GM19372 (cell line): Measurements from ENCODE around the gene TBC1D2.
A peak's percentile ranks its signal among the peaks of the same experiment; 100 is the strongest.

ENCODE experiments used
- ATAC-seq: cut with Tn5 transposase; IDR thresholded peaks from one replicate; pipeline ENCODE4 v1.9.1; 2021; ENCODE audit warnings: mild to moderate bottlenecking, low read depth, moderate library complexity; ENCODE audit not compliant: unreplicated experiment

The TBC1D2 gene

DNA sequence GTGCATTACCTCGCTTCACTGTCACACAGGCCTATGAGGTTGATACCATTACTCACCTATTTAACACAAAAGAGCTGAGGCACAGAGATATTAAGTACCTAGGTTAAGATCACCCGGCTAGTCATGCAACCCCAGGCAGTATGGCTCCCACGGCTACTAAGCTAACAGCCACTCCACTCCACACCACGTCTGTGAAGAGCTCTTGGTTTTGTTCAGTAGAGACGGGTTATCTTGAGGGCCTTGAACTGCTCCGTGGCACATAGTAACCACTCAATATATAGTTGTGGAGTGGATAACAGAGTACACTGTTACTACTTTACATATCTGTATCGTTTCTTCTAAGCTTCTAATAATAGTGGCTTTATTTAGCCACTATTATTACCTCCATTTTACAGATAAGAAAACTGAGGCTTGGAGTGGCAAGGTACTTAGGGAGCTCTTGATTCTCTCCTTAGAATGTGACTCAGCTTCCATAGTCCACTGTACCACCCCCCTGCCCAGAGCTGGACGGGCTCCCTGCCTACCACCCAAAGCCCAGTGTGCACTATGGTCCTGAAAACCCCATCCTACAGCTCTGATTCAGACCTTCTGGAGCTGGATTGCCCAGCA lies 62.0 kb downstream of the TBC1D2 start:
- no peak for ATAC-seq

DNA sequence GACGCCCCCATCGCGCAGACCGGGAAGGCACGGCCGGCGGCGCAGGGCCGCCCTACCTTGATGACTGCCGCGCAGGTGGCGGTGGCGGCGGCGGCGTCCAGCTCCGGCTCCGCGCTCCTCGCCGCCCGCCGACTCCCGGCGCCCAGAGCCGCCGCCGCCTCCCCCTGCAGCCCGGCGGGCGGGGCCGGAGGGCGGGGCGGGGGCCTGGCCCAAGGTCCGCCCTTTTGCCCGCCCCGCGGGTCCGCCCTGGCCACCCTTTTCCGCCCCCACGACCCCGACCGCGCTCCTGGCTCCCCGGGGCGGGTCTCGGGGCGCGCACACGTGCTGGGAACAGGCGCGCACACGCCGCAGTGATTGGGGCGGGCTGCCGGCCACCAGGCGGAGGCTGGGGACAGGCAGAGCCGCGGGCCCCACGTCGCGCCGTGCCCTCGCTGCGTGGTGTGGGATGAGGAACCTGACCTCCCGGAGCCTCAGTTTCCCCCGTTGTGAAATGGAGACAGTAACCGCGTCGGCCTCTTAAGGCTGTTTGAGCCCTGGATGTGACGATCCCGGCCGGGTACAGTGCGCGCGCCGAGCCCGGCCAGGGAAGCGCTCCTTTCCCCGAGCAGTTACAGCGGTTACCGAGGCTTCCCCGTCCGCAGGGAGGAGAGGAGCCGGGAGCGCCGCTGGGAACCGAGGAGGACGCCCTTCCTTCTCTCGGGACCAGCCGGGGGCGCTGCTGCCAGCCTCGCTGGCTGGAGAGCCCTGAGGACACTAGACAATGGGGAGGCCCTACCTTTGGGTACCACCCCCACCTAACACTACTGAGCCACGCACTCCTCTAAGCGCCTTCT lies 62.7 kb downstream of the TBC1D2 start, which contains the start of gene CORO2A:
CORO2A (minus strand) TSS at position 135 of the 833 bp plus-strand sequence. CDS start 34,977 bp downstream, outside the sequence.
- ATAC-seq, result peak; percentile 55

DNA sequence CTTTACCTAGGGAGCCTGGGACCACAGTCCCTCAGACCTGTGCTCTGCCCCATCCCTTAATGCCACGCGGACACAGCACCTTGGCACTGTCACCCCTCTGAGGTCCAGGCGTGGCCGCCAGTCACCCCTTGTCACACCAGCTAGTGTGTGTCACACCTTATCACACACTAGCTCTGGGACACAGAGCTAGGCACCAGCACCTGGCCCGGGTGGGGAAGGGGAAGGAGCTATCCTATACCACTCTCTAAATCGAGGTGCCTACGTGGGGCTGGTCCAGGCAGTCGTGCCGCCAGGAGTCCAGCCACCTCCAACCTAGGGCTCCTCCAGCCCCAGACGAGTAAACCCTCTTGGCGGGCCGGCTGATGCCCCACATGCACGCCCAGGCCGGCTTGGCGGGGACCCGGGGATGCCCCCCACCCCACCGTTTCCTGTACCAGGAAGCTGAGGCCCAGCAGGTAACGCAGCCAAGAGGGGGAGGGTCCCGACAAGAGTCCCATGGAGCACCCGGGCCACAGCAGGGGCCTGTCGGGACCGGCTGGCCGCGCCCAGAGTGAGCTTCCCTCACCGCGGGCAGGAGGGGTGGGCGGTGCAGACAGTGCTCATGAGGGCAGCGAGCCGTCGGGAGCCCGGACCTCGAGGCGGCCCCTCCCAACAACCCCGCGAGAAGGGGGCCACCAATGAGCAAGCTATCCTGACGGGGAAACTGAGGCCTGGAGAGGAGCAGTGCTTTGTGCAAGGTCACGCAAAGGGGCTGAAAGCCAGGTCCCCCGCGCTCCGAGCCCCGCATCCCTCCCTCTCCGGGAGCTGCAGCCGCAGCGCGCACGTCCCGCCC lies 63.6 kb downstream of the TBC1D2 start:
- no peak for ATAC-seq

DNA sequence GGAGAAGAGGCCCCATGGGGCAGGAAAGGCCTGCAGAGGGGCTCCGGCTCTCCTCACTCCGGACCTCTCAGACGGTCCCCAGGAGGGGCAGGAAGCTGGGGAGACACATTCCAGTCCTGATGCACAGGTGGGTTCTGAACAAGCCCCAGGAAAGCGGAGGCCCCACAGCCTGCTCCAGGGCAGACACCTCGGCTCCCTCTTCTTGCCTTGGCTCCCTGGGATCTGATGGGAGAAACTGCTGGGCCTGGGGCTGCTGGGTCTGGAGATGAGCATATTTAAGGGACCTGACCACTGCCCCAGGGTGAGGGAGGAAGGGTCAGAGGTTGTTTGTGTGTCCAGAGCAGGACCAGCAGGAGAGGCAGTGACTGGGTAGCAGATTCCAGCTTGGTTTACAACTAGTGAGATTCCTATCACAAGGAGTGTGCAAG lies 64.3 kb downstream of the TBC1D2 start:
- no peak for ATAC-seq

DNA sequence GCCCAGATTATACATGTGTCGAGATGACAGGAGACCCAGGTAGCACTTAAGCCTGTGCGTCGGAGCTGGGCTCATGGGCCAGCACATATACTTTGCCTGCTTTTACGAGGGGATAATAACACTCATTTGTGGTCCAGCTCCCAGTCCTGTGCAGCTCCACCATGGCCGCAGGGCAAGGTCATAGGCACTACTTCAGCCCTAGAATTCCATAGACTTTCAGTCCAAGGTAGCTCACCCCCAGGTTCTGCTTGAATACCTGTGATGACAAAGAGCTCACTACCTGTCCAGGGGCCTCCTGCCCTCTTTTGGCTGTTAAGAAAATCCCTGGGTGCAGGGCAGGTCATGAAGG lies 64.7 kb downstream of the TBC1D2 start:
- no peak for ATAC-seq

DNA sequence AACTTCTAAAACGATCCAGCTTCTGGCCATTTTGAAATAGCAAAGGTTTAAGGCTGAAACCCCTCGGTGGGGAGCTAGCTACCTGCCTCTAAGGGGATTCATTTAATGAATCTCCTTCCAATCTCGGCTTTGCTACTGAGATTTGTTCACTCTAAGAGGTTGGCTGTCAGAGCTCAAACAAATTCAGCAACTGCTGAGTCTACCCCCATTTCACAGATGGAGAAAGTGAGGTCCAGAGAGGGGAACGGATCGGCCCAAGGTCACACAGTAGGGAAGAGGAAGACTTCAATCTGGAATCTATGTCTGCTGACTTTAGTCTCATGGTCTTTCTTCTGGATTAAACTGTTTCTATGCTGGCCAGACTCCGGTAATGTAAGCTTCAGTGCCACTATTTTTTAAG lies 66.0 kb downstream of the TBC1D2 start:
- no peak for ATAC-seq

DNA sequence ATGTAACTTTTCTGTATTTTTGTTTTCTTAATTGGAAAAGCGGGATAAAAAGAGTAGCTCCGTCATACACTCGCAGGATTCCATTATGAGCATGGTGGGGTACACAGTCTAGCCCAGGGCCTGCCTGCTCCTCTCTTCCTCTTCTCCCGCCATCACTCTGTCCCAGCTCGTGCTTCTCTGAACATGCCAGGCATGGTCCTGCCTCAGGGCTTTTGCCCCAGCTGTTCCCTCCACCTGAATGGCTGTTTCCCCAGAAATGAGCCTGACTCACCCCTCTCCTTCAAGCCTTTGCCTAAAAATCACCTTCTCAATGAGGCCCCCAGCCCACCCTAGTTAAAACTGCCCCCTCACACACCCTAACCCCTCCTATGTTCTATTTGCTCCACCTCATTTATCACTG lies 67.5 kb downstream of the TBC1D2 start:
- no peak for ATAC-seq

DNA sequence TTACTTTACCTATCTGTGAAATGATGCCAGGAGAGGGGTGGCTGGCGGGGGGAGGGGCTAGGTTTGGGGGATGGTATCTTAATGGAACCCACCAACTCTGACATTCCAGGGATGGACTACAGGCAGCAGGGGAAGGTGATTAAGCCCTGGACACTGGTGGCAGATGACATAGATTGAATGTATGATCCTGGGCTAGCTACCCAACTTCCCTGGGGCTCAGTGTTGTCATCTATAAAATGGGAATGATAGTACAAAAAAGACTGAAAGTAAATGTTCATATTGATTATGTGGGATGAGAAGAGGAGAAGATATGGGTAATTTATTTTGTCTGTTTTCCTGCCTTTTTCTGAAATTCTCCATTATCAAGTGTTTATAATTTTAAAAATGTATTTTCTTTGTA lies 69.2 kb downstream of the TBC1D2 start:
- no peak for ATAC-seq

DNA sequence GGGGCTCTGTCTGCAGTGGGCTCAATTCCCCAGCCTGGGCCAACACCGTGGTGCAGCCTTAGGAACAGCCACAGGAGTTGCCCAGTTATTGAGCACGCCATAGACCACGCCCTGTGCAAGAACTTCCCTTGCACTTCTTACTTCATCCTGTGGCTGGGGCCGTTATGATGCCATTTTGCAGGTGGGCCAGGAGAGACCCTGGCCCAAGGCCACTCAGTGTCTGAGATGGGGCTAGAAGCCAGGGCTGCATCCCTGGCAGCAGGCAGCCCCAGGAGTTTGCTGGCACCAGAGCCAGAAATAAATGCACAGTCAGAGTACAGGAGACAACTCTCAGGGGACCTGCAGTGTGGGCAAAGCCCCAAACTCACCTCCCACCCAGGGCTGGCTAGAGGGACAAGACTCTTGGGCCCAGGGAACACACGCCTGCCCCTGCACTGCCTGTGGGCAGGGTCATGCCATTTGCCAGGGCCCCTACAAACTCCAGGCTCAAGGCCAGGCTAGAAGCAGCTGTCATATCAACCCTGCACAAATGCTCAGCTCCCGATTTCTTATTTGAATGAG lies 69.8 kb downstream of the TBC1D2 start:
- no peak for ATAC-seq

DNA sequence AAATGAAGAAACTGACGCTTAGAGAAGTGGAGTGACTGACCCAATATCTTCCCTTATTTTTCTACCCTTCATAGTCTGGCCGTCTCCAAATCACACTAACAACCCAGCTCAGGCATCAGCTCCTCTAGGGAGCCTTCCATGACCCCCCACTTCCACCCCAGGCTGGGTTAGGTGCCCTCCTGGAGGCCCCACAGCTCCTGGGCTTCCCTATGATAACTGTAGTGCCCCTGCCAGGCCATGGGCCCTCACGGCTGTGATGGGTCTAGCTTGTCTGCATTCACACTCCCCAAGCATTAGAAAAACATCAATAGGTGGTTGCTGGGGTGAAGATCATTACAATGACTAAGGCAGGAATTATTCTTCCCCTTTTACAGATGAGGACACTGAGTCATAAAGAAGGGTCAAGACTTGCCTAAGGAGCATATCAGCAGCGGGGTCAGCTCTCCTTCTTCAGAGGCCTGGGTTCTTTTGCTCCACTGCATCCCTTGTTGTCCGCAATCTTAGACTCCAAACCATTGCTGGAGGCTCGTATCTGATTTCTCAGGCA lies 70.4 kb downstream of the TBC1D2 start:
- ATAC-seq, result no peak

DNA sequence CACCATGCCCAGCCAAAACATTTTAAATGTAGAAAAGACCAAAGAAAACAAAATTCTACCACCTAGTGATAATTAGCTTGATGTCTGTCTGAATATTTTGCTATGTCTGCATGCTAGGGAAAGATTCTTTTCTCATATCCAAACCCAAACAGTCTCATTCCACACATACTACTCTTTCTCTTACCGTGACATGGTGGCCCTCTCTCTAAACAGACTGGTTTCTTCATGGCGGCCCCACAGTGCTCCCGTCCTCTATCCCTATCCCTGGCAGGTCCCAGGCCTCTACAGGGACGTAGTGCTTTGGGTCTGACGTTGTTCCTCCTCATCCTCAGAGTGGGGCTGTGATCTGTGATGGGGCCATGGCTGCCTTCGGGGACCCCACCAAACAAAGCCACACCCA lies 71.1 kb downstream of the TBC1D2 start:
- no peak for ATAC-seq

DNA sequence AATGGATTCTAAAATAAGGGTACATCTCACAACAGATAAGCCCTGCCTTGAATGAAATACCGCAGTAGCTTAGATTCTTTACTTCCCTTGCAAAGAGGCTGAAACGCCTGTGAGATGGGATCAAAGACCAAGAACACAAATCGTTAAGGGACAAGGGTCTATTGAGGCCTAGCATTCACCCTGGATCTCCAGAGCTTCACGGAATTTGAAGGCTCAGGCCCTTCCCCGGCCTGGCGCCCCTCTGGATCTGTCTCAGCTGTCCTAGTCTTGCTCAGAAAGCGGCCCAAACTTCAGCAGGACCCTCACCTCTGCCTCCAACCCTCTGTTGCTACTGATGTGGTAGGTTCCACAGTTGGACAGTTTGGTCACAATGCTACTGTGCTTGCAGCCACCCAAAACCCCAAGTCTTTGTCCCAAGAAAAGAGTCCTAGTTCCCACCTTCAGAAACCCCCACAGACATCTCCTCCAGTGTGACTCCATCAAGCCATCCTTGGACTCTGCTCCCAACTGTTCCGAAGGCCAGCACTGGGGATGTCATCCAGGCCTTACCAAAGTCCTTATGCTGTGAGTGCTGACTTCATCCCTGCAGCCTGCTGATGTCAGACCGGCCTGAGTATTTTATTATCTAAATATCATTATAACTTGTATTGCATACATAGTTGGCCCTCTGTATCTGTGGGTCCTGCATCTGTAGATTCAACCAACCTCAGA lies 72.4 kb downstream of the TBC1D2 start:
- ATAC-seq, result no peak

DNA sequence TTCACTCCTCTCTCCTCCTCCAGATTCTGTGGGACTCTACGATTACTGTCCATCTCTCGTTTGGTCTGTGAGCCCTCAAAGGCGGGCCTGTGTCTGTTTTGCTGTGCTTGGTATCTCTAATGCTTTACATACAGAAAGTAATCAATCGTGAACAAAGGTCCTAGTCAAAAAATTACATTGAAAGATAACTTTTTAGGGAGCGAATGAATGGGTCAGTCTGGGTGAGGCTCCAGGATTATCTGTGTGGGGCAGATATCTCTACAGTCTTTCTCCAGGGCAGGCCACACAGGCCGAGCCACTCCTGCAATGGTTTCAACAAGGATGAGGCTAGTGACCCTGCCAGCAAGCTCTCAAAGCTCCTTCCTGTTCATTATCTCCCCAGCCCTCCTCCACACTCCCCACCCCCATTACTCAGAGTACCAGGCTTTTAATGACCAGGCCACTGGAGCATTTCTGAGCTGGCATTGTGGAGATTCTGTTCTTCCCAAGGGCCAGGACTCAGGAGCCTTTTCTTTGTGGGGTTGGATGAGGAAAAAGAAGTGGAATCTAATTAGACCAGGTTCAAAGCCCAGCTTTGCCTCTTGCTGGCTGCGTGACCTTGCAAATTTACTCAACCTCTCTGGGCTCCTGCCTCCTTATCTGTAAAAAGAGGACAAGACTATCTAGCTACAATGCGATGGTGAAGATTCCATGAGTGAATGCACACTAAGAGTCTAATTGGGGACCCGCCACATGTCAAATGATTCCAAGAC lies 73.2 kb downstream of the TBC1D2 start:
- ATAC-seq, result no peak

DNA sequence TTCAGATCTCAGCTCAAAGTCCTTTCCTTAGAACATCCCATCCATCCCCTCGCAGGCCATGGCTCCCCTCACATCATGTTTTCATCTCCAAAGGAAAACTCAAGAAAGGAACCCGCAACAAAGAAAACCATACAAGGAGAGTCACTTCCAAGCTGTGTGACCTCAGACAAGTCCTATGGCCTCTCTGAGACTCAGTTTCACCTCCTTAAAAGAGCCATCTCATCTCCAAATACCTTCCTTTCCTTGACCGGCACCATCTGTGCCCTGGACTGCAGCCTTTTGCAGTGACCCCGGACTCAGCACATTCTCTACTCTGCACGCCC lies 73.7 kb downstream of the TBC1D2 start:
- ATAC-seq, result no peak

DNA sequence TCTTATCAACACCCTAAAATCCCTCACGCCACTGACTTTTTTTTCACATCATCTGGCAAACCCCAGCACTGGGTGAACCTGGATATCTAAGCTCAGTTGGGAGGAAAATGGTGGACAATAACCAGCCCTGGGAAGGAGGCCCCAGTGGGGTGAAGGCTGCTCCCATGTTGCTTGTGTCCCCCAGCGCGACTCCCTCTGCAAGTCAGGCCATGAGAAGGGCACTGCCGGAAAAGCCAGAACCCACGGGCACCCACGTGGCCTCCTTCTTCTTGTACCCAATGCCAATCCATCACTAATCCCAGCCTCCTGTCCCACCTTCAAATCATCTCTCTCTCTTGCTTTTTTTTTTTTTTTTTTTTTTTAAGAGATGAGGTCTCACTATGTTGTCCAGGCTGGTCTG lies 74.5 kb downstream of the TBC1D2 start:
- no peak for ATAC-seq

DNA sequence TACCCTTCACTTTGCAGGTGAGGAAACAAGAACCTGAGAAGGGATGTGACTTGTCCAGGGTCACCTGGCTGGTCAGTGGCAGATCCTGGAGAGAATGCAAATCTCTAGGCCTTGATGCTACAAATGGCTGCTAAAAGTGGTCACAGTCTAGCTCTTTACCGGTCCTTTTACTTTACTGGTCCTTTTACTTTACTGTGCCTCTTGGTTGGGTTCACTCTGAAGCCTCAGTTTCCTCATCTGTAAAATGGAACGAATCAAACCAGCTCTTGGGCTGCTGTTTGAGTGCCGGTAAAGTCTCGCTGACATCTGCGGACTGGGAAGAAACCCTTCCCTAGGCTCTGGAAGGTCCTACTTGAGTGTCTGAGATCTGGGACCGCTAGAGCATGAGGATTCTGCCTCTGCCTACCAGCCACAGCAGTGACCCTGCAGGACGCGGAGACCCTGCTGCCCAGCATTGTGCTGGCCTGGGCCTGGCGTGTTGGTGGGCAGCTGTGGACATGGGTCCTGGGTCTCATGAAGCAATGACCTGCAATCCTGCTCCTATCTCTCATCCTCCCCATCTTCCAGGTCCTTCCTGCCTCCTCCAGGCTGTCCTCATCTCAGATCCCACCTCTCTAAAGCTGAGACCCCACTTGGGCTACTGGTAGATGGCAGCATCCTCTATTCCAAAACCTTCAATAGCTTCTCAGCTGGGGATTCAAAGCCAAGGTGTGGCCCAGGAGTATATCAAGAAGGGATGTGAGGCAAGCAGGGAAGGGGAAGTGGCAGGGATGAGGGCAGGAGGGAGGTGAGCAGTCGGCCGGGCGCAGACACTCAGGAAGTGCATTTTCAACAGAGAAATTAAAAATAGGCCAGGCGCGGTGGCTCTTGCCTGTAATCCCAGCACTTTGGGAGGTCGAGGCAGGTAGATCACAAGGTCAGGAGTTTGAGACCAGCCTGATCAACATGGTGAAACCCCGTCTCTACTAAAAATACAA lies 76.3 kb downstream of the TBC1D2 start:
- no peak for ATAC-seq

DNA sequence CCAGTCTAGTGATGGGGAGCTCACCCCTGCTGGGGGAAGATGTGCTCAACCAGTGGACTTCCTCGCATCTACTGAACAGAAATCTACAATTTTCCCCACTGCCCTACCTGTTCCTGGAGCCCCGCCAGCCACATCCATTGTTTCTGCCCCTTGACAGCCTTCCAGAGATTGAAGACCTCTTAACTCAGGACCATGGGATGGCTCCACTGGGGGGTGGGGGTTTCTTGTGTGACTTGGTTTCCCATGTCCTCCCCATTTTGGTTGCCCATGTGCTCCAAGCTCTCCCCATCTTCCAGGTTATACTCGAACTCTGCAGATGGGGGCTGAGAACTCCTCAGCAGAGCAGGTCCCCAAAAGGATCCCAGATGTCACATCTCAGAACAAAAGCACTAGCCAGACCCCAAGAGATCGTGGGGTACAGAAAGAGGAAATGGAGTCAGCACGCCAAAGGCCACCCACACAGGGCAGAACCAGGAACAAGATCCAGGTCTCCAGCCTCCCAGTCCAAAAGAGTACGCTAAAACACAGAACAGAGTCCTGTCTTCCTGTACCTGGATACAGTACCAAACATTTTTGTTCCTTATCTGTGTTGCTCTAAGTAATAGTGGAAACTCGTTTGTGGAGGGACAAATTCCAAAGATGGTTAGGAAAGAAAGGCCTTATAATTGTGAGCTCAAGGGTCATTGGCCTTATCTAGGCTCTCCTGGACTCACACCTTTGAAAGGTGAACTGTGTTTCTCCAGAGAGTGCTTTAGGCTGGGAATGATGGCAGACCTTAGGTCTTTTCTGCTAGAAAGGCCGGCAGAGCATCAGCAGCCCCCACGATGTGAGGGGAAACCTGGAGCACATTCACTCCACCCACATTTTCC lies 78.8 kb downstream of the TBC1D2 start:
- ATAC-seq, result no peak
